ENCODE results near the gene RAB26. TPM values are rescaled to one million over a fixed set of nuclear protein-coding genes. Genes with fewer than 3 reads are reported as not detected.

The RAB26 gene
- total and polyA plus RNA-seq, 7 donors, result 0.17 to 1.7 (median 0.32) TPM

DNA sequence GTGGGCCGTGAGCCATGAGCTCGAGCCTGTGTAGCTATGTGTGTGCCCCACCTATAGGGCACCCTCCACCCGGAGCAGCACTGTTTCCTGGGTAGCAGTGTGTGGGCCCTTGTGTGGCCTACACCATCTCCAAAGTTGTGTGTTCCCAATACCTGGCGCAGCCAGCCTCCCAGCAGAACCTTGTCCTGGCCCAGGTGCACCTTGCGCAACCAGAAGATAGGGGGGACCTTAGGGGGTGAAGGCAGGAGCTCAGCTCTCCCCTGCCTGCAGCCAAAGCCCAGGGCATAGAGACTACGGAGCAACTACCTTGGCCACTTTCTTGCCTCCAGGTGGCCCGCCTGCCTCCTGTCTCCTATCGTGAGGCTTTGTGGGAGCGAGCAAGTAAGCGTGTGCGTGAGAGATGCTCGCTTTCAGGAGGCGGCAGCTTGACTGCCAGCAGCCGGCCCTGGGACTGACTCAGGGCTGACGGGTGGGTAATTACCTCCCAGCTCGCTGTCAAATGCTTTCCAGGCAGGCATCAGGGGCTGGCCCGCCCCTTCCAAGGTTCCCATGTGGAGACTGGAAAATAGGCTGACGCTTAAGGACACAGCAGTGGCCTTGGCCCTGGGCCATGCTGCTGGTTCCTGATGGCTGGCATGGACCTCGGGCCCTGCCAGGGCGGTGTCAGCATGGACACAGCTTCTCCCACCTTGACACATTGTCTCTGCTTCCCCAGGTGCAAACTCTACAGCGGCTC is 26.1 kb downstream of the RAB26 start:
- intact Hi-C loops (cut with DNase I), result no loop called here
- 89 to 93% (median 92%) methylated on average over 18 to 21 of the region's 21 CpGs for whole genome bisulfite sequencing, 3 donors
- Histone ChIP-seq H3K9me3 (no peaks in the 10 kb centered on the region), H3K4me1 (no peaks in the 10 kb centered on the region), H3K27me3 (ENCODE audit: insufficient read depth in 3 of 3, low read length in 2 of 3) (no peaks in the 10 kb centered on the region), H3K36me3 (ENCODE audit: insufficient read depth in 1 of 2, low read depth in 1 of 2) (peaks cover 3 to 83% of the 10 kb centered on the region in 2 donors), H3K4me3 (no peak overlapping the region), H3K27ac (no peak overlapping the region)
- no peak for ATAC-seq
- TF ChIP-seq, protein P1, sequence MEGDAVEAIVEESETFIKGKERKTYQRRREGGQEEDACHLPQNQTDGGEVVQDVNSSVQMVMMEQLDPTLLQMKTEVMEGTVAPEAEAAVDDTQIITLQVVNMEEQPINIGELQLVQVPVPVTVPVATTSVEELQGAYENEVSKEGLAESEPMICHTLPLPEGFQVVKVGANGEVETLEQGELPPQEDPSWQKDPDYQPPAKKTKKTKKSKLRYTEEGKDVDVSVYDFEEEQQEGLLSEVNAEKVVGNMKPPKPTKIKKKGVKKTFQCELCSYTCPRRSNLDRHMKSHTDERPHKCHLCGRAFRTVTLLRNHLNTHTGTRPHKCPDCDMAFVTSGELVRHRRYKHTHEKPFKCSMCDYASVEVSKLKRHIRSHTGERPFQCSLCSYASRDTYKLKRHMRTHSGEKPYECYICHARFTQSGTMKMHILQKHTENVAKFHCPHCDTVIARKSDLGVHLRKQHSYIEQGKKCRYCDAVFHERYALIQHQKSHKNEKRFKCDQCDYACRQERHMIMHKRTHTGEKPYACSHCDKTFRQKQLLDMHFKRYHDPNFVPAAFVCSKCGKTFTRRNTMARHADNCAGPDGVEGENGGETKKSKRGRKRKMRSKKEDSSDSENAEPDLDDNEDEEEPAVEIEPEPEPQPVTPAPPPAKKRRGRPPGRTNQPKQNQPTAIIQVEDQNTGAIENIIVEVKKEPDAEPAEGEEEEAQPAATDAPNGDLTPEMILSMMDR (IDR thresholded peaks at IDR 0.05), result no peak
- DNase-seq, result no peak

DNA sequence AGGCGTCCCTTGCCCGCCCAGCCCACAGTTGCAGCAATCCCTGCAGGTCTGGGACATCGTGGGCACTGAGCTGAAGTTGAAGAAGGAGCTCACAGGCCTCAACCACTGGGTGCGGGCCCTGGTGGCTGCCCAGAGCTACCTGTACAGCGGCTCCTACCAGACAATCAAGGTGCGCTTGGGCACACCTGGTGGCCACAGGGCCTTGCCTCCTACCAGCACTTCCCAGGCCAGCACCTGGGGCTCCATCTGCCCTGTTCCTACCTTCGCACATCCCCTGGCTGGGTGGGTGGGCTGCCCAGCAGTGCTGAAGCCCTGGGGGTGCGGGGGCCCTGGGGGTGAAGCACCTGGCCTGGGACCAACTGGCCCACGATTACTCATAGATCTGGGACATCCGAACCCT is 27.0 kb downstream of the RAB26 start:
- H3K36me3 ChIP-seq (ENCODE audit: insufficient read depth in 1 of 2, low read depth in 1 of 2), result peaks cover 3 to 78% of the 10 kb centered on the region in 2 donors
- WGBS, 3 donors, result 89 to 92% (median 90%) methylated on average over 10 of the region's 10 CpGs
- ATAC-seq, result no peak
- no peak overlapping the region for H3K27ac ChIP-seq
- TF ChIP-seq, protein P1 (IDR thresholded peaks at IDR 0.05), result no peak
- no peaks in the 10 kb centered on the region for H3K9me3 ChIP-seq
- no peaks in the 10 kb centered on the region for H3K27me3 ChIP-seq (ENCODE audit: insufficient read depth in 3 of 3, low read length in 2 of 3)
- intact Hi-C loops (cut with DNase I), result no loop called here
- H3K4me3 ChIP-seq, result no peak overlapping the region
- no peak for DNase-seq
- no peaks in the 10 kb centered on the region for H3K4me1 ChIP-seq

DNA sequence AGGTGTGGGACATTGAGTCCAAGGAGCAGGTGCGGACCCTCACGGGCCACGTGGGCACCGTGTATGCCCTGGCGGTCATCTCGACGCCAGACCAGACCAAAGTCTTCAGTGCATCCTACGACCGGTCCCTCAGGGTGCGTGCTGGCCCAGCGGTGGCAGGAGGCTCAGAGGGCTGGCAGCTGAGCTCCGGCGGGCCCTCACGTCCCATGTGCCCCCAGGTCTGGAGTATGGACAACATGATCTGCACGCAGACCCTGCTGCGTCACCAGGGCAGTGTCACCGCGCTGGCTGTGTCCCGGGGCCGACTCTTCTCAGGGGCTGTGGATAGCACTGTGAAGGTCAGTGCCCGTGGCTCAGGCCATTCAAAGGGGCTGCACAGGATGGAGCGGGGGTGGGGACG is 27.6 kb downstream of the RAB26 start:
- TF ChIP-seq, protein P1 (IDR thresholded peaks at IDR 0.05), result no peak
- 94 to 96% (median 95%) methylated on average over 23 of the region's 23 CpGs for WGBS, 3 donors
- no peak for ATAC-seq
- Histone ChIP-seq H3K4me1 (no peaks in the 10 kb centered on the region), H3K9me3 (no peaks in the 10 kb centered on the region), H3K4me3 (no peak overlapping the region), H3K27me3 (ENCODE audit: insufficient read depth in 3 of 3, low read length in 2 of 3) (no peaks in the 10 kb centered on the region), H3K36me3 (ENCODE audit: insufficient read depth in 1 of 2, low read depth in 1 of 2) (peaks cover 3 to 73% of the 10 kb centered on the region in 2 donors), H3K27ac (no peak overlapping the region)
- DNase-seq, result no peak
- intact Hi-C loops (cut with DNase I), result no loop called here

DNA sequence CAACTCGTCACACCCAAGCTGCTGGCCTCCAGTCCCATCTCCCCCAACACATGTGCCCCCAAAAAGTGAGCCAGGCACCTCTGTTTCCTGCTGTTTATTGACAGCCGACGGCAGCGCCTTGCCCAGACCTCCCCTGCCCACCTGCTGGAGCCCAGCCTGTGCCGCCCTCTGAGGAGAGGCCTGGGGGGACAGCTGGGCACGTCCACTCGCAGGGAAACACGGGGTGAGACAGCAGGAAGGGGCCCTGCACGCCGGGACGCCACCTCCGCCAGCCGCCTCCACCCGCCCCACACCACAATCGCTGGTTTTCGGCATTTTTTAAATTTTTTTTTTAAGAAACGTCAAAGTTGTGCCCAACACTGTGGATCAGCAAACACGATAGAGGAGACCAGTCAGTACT is 28.7 kb downstream of the RAB26 start:
- DNase-seq, result no peak
- no peaks in the 10 kb centered on the region for H3K27me3 ChIP-seq (ENCODE audit: insufficient read depth in 3 of 3, low read length in 2 of 3)
- intact Hi-C loops (cut with DNase I), result no loop called here
- no peak overlapping the region for H3K27ac ChIP-seq
- H3K4me1 ChIP-seq, result no peaks in the 10 kb centered on the region
- TF ChIP-seq, protein P1 (IDR thresholded peaks at IDR 0.05), result no peak
- H3K4me3 ChIP-seq, result no peak overlapping the region
- H3K9me3 ChIP-seq, result no peaks in the 10 kb centered on the region
- H3K36me3 ChIP-seq (ENCODE audit: insufficient read depth in 1 of 2, low read depth in 1 of 2), result peaks cover 3 to 62% of the 10 kb centered on the region in 2 donors
- WGBS, 3 donors, result 87 to 90% (median 87%) methylated on average over 18 of the region's 18 CpGs
- ATAC-seq, result no peak

DNA sequence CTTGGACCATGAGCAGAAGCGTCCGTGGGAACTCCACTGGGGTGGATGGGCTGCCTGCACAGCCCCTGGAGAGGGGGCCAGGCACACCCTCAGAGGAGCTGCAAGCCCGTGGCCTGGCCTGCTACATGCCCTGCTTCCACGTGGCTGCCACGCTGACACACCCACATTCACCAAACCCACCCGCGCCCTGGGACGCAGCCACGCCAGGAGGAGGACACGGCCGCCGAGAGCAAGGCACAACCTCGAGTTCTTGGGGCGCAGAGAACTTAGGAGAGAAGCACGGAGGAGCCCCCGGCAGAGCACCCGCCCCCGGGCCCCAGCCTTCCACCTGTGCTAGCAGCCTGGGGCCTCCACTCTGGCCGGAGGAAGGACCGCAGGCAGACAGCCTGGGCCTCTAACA is 29.1 kb downstream of the RAB26 start:
- intact Hi-C loops (cut with DNase I), result no loop called here
- peaks cover 3 to 58% of the 10 kb centered on the region in 2 donors for H3K36me3 ChIP-seq (ENCODE audit: insufficient read depth in 1 of 2, low read depth in 1 of 2)

More for the DNA sequence above, 29.1 kb downstream of the RAB26 start:
- TF ChIP-seq, protein P1 (IDR thresholded peaks at IDR 0.05), result no peak
- no peak overlapping the region for H3K27ac ChIP-seq
- no peaks in the 10 kb centered on the region for H3K9me3 ChIP-seq
- no peak overlapping the region for H3K4me3 ChIP-seq
- DNase-seq (no peak), ATAC-seq (no peak)
- WGBS, 3 donors, result 92 to 95% (median 94%) methylated on average over 20 of the region's 20 CpGs
- H3K27me3 ChIP-seq (ENCODE audit: insufficient read depth in 3 of 3, low read length in 2 of 3), result no peaks in the 10 kb centered on the region
- H3K4me1 ChIP-seq, result no peaks in the 10 kb centered on the region
